ENCODE data around the gene SLC39A10.

- TF ChIP-seq POLR2A (IDR thresholded peaks at IDR 0.05) (no peak), EP300 (IDR thresholded peaks at IDR 0.05) (no peak)
These were observed 30.5 kb downstream of the SLC39A10 start for GRCh38 chr2:195687320-195688086.

Measured in ovary (tissue), 1 donor.